Measurements from ENCODE around the gene MRPL20. TPM values are rescaled to one million over a fixed set of nuclear protein-coding genes. Genes with fewer than 3 reads are reported as not detected.
"Not testable (repeated sequence)": the region's sequence is repeated elsewhere in the genome, so short reads cannot be mapped to it uniquely, and the experiment has no call there.

MRPL20 gene
- total and polyA plus RNA-seq, 2 donors: 119 to 140 TPM

GRCh38 chr1:1417825-1418463, 10.9 kb upstream of the MRPL20 start:
- H3K4me1 ChIP-seq (ENCODE audit: control insufficient read depth in 2 of 2, insufficient read depth in 2 of 2, low read length in 2 of 2): peaks cover 0 to 14% of the 10 kb centered on the region in 2 donors
- H3K9me3 ChIP-seq (ENCODE audit: control insufficient read depth in 2 of 2, insufficient read depth in 1 of 2, low read length in 1 of 2); H3K4me3 ChIP-seq (ENCODE audit: low read length in 2 of 2); DNase-seq (ENCODE audit: low read depth in 6 of 9, low spot score in 9 of 9); H3K36me3 ChIP-seq (ENCODE audit: control insufficient read depth in 2 of 2, insufficient read depth in 2 of 2, low read length in 1 of 2): not testable (repeated sequence)
- 93% methylated on average over 25 of the region's 25 CpGs for WGBS
- H3K27ac ChIP-seq (ENCODE audit: low read depth in 1 of 2, low read length in 1 of 2): peak overlapping the region in 1 of 2 donors; percentile 52
- H3K27me3 ChIP-seq (ENCODE audit: control insufficient read depth in 2 of 2, insufficient read depth in 1 of 2, low read length in 1 of 2): peaks cover 24 to 48% of the 10 kb centered on the region in 2 donors

DNA sequence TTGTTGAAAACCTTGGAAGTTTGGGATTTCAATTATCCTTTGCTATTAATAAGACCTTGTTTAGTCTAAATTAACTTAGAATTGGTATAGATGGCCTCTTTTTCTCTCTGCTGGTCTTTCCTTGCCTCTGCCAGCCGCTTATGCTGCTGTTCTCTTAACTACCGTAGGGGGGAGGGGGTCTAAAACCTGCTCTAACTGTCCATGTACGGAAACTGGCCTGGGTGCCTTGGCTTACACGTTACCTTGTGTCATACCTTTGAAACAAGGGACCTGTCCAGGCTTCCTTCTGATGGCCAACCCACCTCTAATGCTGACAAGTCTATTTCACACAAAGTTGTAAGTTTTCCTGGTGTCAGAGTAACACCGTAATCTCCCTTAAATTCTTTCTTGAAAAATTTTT, 10.3 kb upstream of the MRPL20 start:
- WGBS: 93% methylated on average over 5 of the region's 5 CpGs
- not testable (repeated sequence) for H3K27ac ChIP-seq (ENCODE audit: low read depth in 1 of 2, low read length in 1 of 2); DNase-seq (ENCODE audit: low read depth in 6 of 9, low spot score in 9 of 9); H3K4me3 ChIP-seq (ENCODE audit: low read length in 2 of 2); H3K36me3 ChIP-seq (ENCODE audit: control insufficient read depth in 2 of 2, insufficient read depth in 2 of 2, low read length in 1 of 2); H3K9me3 ChIP-seq (ENCODE audit: control insufficient read depth in 2 of 2, insufficient read depth in 1 of 2, low read length in 1 of 2); H3K4me1 ChIP-seq (ENCODE audit: control insufficient read depth in 2 of 2, insufficient read depth in 2 of 2, low read length in 2 of 2)
- peaks cover 22 to 42% of the 10 kb centered on the region in 2 donors for H3K27me3 ChIP-seq (ENCODE audit: control insufficient read depth in 2 of 2, insufficient read depth in 1 of 2, low read length in 1 of 2)

- no peak for DNase-seq (ENCODE audit: low read depth in 6 of 9, low spot score in 9 of 9)
- H3K4me3 ChIP-seq (ENCODE audit: low read length in 2 of 2): no peak overlapping the region
- no peaks in the 10 kb centered on the region for H3K4me1 ChIP-seq (ENCODE audit: control insufficient read depth in 2 of 2, insufficient read depth in 2 of 2, low read length in 2 of 2)
- no peak overlapping the region for H3K27ac ChIP-seq (ENCODE audit: low read depth in 1 of 2, low read length in 1 of 2)
- WGBS: 93% methylated on average over 13 of the region's 13 CpGs
- peaks cover 16 to 26% of the 10 kb centered on the region in 2 donors for H3K27me3 ChIP-seq (ENCODE audit: control insufficient read depth in 2 of 2, insufficient read depth in 1 of 2, low read length in 1 of 2)
- H3K9me3 ChIP-seq (ENCODE audit: control insufficient read depth in 2 of 2, insufficient read depth in 1 of 2, low read length in 1 of 2): peaks cover 0 to 12% of the 10 kb centered on the region in 2 donors
- no peaks in the 10 kb centered on the region for H3K36me3 ChIP-seq (ENCODE audit: control insufficient read depth in 2 of 2, insufficient read depth in 2 of 2, low read length in 1 of 2)
Observed at GRCh38 chr1:1415751-1416150, 8.7 kb upstream of the MRPL20 start.

- H3K4me1 ChIP-seq (ENCODE audit: control insufficient read depth in 2 of 2, insufficient read depth in 2 of 2, low read length in 2 of 2); H3K27me3 ChIP-seq (ENCODE audit: control insufficient read depth in 2 of 2, insufficient read depth in 1 of 2, low read length in 1 of 2); DNase-seq (ENCODE audit: low read depth in 6 of 9, low spot score in 9 of 9); H3K27ac ChIP-seq (ENCODE audit: low read depth in 1 of 2, low read length in 1 of 2); H3K4me3 ChIP-seq (ENCODE audit: low read length in 2 of 2); H3K36me3 ChIP-seq (ENCODE audit: control insufficient read depth in 2 of 2, insufficient read depth in 2 of 2, low read length in 1 of 2): not testable (repeated sequence)
- peaks cover 0 to 12% of the 10 kb centered on the region in 2 donors for H3K9me3 ChIP-seq (ENCODE audit: control insufficient read depth in 2 of 2, insufficient read depth in 1 of 2, low read length in 1 of 2)
- 98% methylated on average over 11 of the region's 11 CpGs for WGBS
Observed at GRCh38 chr1:1412311-1412902, 5.3 kb upstream of the MRPL20 start.

DNA sequence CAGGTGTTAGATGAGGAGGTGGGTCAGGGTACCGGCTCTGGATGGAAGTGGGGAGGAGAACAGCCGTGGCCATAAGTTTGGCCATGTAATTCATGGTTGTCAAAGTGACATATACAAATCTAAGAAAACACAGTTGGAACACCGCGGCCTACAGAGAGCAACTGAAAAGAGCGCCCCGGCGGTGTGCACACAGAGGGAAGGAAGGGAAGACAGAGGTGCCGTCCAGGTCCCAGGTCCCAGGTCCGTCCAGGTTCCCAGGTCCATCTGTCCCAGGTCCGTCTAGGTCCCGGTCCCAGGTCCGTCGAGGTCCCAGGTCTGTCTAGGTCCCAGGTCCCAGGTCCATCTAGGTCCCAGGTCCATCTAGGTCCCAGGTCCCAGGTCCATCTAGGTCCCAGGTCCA, 4.5 kb upstream of the MRPL20 start:
- WGBS: 95% methylated on average over 13 of the region's 13 CpGs
- Histone ChIP-seq H3K27me3 (ENCODE audit: control insufficient read depth in 2 of 2, insufficient read depth in 1 of 2, low read length in 1 of 2) (peaks cover 0 to 4% of the 10 kb centered on the region in 2 donors), H3K4me3 (ENCODE audit: low read length in 2 of 2) (no peak overlapping the region), H3K36me3 (ENCODE audit: control insufficient read depth in 2 of 2, insufficient read depth in 2 of 2, low read length in 1 of 2) (no peaks in the 10 kb centered on the region), H3K4me1 (ENCODE audit: control insufficient read depth in 2 of 2, insufficient read depth in 2 of 2, low read length in 2 of 2) (peaks cover 9 to 10% of the 10 kb centered on the region in 2 donors), H3K27ac (ENCODE audit: low read depth in 1 of 2, low read length in 1 of 2) (no peak overlapping the region), H3K9me3 (ENCODE audit: control insufficient read depth in 2 of 2, insufficient read depth in 1 of 2, low read length in 1 of 2) (peaks cover 0 to 12% of the 10 kb centered on the region in 2 donors)
- DNase-seq (ENCODE audit: low read depth in 6 of 9, low spot score in 9 of 9): no peak

- not testable (repeated sequence) for H3K27ac ChIP-seq (ENCODE audit: low read depth in 1 of 2, low read length in 1 of 2); H3K27me3 ChIP-seq (ENCODE audit: control insufficient read depth in 2 of 2, insufficient read depth in 1 of 2, low read length in 1 of 2); H3K4me3 ChIP-seq (ENCODE audit: low read length in 2 of 2); DNase-seq (ENCODE audit: low read depth in 6 of 9, low spot score in 9 of 9)
- H3K4me1 ChIP-seq (ENCODE audit: control insufficient read depth in 2 of 2, insufficient read depth in 2 of 2, low read length in 2 of 2): peaks cover 21 to 23% of the 10 kb centered on the region in 2 donors
- 91% methylated on average over 8 of the region's 8 CpGs for WGBS
- H3K36me3 ChIP-seq (ENCODE audit: control insufficient read depth in 2 of 2, insufficient read depth in 2 of 2, low read length in 1 of 2): peaks cover 7 to 12% of the 10 kb centered on the region in 2 donors
- H3K9me3 ChIP-seq (ENCODE audit: control insufficient read depth in 2 of 2, insufficient read depth in 1 of 2, low read length in 1 of 2): peaks cover 0 to 12% of the 10 kb centered on the region in 2 donors
Observed at GRCh38 chr1:1410238-1410637, 3.1 kb upstream of the MRPL20 start.

DNA sequence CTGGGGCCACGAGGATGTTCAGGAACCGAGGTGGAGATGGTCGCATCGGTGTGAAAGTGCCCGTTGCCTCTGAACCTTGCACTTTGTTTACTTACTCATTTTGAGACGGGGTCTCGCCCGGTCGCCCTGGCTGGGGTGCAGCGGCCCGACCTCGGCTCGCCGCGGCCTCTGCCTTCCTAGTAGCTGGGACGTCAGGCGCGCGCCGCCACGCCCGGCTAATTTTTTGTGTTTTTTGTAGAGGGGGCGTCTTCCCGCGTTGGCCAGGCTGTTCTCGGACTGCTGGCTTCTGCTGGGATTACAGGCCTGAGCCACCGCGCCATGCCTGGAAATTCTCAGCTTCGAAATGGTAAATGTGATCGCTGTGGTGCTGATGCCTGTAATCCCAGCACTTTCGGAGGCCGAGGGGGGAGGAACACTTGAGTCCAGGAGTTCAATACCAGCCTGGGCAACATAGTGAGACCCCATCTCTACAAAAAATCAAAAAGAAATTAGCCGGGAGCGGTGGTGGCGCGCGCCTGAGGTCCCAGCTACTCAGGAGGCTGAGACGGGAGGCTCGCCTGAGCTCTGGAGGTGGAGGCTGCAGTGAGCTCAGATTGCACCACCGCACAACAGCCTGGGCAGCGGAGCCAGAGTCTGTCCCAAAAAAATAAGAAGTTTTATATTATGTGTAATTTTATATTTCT, 684 bp upstream of the MRPL20 start:
- H3K27ac ChIP-seq (ENCODE audit: low read depth in 1 of 2, low read length in 1 of 2): peak overlapping the region; percentile 67 to 94
- peaks cover 0 to 12% of the 10 kb centered on the region in 2 donors for H3K9me3 ChIP-seq (ENCODE audit: control insufficient read depth in 2 of 2, insufficient read depth in 1 of 2, low read length in 1 of 2)
- peak overlapping the region; percentile 95 to 99 for H3K4me3 ChIP-seq (ENCODE audit: low read length in 2 of 2)
- peaks cover 27 to 31% of the 10 kb centered on the region in 2 donors for H3K36me3 ChIP-seq (ENCODE audit: control insufficient read depth in 2 of 2, insufficient read depth in 2 of 2, low read length in 1 of 2)
- peaks cover 21 to 25% of the 10 kb centered on the region in 2 donors for H3K4me1 ChIP-seq (ENCODE audit: control insufficient read depth in 2 of 2, insufficient read depth in 2 of 2, low read length in 2 of 2)
- DNase-seq (ENCODE audit: low read depth in 6 of 9, low spot score in 9 of 9): no peak
- no peaks in the 10 kb centered on the region for H3K27me3 ChIP-seq (ENCODE audit: control insufficient read depth in 2 of 2, insufficient read depth in 1 of 2, low read length in 1 of 2)
- 13% methylated on average over 41 of the region's 41 CpGs for WGBS

GRCh38 chr1:1406101-1406820, 832 bp downstream of the MRPL20 start:
- Histone ChIP-seq H3K36me3 (ENCODE audit: control insufficient read depth in 2 of 2, insufficient read depth in 2 of 2, low read length in 1 of 2) (peaks cover 42 to 46% of the 10 kb centered on the region in 2 donors), H3K4me3 (ENCODE audit: low read length in 2 of 2) (peak overlapping the region; percentile 95 to 99), H3K9me3 (ENCODE audit: control insufficient read depth in 2 of 2, insufficient read depth in 1 of 2, low read length in 1 of 2) (no peaks in the 10 kb centered on the region), H3K27ac (ENCODE audit: low read depth in 1 of 2, low read length in 1 of 2) (peak overlapping the region; percentile 67 to 97), H3K27me3 (ENCODE audit: control insufficient read depth in 2 of 2, insufficient read depth in 1 of 2, low read length in 1 of 2) (no peaks in the 10 kb centered on the region), H3K4me1 (ENCODE audit: control insufficient read depth in 2 of 2, insufficient read depth in 2 of 2, low read length in 2 of 2) (peaks cover 21 to 28% of the 10 kb centered on the region in 2 donors)
- WGBS: 48% methylated on average over 43 of the region's 43 CpGs
- DNase-seq (ENCODE audit: low read depth in 6 of 9, low spot score in 9 of 9): no peak

All from thymus (tissue), 11 donors.